HG02981 (cell line): ENCODE data around the gene PRPF18.
"Not testable (repeated sequence)": the region's sequence is repeated elsewhere in the genome, so short reads cannot be mapped to it uniquely, and the experiment has no call there.

Experiments used
- ATAC-seq: cut with Tn5 transposase; IDR thresholded peaks from one replicate; pipeline ENCODE4 v1.9.1; 2021; ENCODE audit warnings: mild to moderate bottlenecking, moderate library complexity; ENCODE audit not compliant: unreplicated experiment

The PRPF18 gene, protein sequence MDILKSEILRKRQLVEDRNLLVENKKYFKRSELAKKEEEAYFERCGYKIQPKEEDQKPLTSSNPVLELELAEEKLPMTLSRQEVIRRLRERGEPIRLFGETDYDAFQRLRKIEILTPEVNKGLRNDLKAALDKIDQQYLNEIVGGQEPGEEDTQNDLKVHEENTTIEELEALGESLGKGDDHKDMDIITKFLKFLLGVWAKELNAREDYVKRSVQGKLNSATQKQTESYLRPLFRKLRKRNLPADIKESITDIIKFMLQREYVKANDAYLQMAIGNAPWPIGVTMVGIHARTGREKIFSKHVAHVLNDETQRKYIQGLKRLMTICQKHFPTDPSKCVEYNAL

GRCh38 chr10:13586676-13587355 is at the start of gene PRPF18:
TSS of gene PRPF18 (plus strand) at chr10:13586965. CDS start at chr10:13587087, 122 bp downstream.
- peak; percentile 99 for ATAC-seq

- ATAC-seq: not testable (repeated sequence)
These were observed 48.8 kb upstream of the PRPF18 start for GRCh38 chr10:13537985-13538384.

DNA sequence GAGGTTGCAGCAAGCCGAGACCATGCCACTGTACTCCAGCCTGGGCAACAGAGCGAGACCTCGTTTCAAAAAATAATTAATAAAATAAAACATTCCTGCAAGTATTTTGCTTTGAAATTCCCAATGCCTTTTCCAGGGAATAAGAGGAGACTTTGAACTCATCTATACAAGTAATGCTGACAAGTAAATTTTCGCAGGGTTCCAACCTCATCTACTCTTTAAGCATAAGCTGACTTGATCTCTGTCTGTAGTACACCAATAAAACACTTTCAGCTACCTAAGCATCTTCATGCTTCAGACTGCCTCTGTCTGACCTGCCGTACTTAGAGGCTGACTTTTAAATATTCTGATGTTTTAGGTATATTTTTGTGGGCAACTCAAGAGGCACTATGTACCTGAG is 44.2 kb upstream of the PRPF18 start:
- no peak for ATAC-seq

- ATAC-seq: no peak
These were observed 36.0 kb upstream of the PRPF18 start for GRCh38 chr10:13550802-13551201.

- ATAC-seq: no peak
These were observed 30.8 kb upstream of the PRPF18 start for GRCh38 chr10:13555884-13556510.

- ATAC-seq: no peak
These were observed 27.6 kb upstream of the PRPF18 start for GRCh38 chr10:13559124-13559700.

- ATAC-seq: no peak
These were observed 26.2 kb upstream of the PRPF18 start for GRCh38 chr10:13560597-13560996.

- ATAC-seq: no peak
These were observed 23.0 kb upstream of the PRPF18 start for GRCh38 chr10:13563481-13564445.

DNA sequence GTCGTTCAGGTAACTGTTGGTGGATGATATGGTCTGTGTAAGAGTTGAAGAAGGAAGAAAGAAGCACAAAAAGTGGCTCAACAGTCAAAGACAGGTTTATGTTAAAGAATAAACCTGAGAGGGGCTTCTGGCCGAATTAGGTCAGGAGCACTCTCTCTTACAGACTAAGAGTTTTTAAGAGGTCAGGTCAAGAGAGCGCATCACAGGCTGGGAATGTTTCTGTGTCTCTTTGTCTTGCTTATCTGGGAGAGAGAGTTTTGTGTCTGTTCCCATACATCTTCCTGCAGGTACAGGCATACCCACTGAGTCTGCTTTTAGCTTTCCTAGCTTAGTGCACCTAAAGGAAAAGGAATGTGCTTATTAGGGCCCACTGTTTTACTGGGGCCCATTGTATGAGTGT is 22.2 kb upstream of the PRPF18 start:
- ATAC-seq: no peak

DNA sequence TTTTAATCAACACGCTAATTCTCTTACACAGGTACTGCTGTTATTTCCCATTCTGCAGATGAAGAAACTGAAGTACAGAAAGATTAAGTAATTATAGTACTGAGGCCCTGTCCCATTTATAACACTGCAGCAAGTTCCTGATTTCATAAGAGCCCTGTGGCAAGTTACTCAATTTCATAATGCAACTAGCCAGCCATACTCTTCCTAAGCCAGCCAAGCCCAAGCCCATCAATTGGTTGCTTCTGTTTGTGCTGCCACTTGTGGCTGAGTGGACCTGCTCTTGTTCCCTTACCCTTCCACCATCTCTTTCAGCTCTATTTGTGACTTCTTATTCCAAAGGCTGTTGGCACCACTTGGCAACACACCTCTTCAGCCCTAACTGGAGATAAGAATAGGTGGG is 19.7 kb upstream of the PRPF18 start:
- no peak for ATAC-seq

DNA sequence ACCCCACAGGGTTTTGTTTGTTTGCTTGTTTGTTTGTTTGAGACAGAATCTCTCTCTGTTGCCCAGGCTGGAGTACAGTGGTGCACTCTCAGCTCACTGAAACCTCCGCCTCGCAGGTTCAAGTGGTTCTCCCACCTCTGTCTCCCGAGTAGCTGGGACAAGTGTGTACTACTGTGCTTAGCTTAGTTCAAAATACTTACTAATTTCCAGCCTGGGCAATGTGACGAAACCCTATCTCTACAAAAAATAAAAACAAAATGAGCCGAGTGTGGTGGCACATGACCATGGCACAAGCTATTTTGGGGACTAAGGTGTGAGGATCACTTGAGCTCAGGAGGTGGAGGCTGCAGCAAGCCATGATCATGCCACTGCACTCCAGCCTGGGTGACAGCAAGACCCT is 15.2 kb upstream of the PRPF18 start:
- ATAC-seq: no peak

- ATAC-seq: no peak
These were observed 12.8 kb upstream of the PRPF18 start for GRCh38 chr10:13573960-13574359.

DNA sequence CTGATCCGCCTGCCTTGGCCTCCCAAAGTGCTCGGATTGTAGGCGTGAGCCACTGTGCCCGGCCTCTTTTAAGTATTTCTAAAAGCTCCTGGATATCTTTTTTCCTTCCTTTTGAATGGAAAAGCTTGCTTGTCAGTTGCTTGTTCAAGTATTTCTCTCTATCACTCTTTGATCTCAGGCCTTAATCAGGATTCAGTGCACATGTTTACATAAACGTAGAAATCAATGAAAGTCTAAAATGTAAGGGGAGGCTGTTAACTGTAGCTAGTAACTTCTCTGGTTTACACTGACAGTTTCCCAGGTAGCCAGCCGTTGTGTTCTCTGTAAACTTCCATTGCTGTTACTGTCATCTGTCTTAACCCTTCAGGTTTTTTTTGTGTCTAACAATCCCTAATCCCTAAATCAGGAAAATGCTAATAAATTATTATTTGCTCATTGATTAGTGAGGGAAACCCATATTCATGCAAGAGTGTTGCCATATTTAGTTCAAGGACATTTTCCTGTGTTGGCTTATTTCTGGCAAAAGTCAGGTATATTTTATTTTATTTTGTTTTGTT is 1.5 kb upstream of the PRPF18 start:
- ATAC-seq: no peak

DNA sequence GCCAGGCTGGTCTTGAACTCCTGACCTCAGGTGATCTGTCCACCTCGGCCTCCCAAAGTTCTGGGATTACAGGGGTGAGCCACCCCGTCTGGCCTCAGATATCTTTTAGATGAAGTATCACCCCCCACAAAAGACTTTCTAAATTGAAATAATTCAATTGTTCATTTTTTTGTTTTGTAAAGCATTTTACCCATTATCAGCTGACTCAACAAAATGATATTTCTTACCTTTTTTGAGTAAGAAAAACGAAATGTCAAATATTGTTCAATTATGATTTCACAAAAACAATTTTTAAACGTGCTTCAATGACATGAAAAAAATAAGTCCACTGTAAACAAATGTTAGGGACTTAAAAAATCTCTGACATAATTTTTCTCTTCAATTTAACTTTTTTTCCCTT is 822 bp upstream of the PRPF18 start:
- no peak for ATAC-seq

DNA sequence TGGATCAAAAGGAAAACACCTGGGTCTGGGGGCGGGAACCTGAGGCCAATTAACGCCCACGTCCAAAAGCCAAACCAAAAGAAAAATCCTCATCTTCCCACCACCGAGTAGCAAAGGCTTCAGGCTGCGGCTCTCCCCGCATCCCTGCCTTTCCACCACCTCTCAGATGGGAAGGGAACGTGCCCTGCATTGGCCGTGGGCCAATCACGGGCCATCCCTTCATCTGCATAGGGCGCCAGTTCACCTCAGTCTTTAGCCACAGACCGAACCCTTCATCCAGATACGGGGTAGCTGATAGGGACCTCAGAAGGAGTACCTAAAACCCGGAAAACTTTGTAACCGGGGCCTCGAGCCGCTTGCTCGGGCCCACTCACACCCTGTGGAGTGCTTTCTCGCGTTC is 626 bp downstream of the PRPF18 start:
- no peak for ATAC-seq

- no peak for ATAC-seq
These were observed 2.6 kb downstream of the PRPF18 start for GRCh38 chr10:13589316-13589715.

GRCh38 chr10:13590886-13591285 is 4.1 kb downstream of the PRPF18 start:
- ATAC-seq: no peak

DNA sequence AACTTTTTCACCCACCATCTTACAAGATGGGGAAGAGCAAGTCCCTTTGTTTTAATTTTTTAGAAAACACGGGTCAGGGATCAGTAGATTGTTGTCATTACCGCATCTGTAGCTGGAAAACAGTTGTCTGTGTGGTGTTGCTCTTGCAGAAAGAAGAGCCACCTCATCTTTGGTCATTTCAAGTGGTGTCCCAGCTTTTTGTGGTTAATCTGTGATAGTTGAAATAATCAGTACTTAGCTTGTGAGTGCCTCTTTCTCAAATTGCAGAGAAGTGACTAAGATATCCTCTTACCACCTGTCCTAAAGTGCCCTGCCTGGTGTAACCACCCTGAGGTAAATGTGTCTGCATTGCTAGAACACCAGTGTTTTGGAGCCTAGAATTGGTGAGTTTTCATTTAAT is 5.5 kb downstream of the PRPF18 start:
- no peak for ATAC-seq

- ATAC-seq: no peak
These were observed 6.8 kb downstream of the PRPF18 start for GRCh38 chr10:13593535-13593934.

DNA sequence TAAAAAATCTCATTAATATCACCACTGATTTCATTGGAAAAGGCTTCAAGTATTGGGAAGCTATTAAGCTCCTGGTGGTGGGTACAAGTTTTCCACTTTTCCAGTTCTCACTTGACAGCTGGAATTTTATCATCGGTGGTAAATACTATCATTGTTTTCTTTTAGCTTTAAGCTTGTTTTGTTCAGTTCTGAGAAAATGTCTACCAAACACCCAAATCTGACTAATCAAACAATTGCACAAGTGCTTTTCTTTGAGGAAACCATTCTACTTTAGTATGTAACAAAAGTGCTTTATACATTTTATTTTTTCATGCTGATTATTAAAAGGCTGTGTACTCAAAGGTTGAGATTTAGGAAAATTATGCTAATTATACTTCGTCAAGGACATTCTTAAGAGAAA is 7.9 kb downstream of the PRPF18 start:
- ATAC-seq: no peak
